Embryonic facial prominence (tissue), 1 donor: Measurements from ENCODE around the gene BMP10.
A peak's percentile ranks its signal among the peaks of the same experiment; 100 is the strongest.

Source experiments
- DNase-seq: peaks from one replicate; pipeline ENCODE4 v3.0.0-alpha.2; 2016; ENCODE audit errors: extremely low spot score

BMP10 gene

GRCh38 chr2:68853035-68853434, 18.2 kb downstream of the BMP10 start:
- no peak for DNase-seq

DNA sequence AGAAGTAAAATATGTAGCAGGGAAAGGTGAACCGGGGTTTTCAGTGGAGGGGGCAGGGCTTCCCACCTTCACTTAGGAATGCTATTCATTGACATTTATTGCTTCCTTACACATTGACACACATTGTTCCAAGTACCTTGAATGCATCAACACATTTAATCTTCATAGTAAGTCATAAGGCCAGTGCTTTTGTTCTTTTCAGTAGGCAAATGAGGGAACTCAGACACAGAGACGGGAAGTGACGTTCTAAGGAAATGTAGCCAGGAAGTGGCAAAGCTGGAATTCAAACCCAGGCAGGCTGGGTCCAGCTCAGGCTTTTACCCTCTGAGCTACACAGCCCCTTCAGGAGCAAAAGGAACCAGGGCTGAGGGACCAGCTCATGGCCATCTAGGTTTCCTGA, 20.7 kb downstream of the BMP10 start:
- no peak for DNase-seq

- DNase-seq = no peak
Observed at GRCh38 chr2:68849579-68850030, 21.6 kb downstream of the BMP10 start.

GRCh38 chr2:68847751-68848150, 23.4 kb downstream of the BMP10 start:
- DNase-seq = no peak

- no peak for DNase-seq
Observed at GRCh38 chr2:68846091-68846490, 25.1 kb downstream of the BMP10 start.

DNA sequence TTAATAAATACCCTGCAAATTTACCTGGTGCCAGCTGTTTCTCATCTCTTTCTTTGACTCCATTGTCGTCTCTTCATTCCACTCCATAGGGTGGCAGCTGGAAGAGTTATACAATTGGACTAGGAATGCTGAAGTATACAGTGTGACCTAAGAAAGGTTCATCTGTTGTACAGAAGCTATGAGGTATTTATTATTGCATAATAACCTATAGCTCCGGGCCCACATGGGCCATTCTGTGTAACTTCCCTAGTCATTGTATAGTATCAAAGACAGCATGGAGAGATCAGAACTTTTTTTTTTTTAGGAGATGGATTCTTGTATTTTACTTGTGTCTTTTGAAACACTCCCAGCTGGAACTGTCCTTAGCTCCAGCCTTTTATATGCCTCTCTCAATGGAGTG, 26.2 kb downstream of the BMP10 start:
- DNase-seq = no peak

GRCh38 chr2:68839260-68839833, 31.9 kb downstream of the BMP10 start:
- no peak for DNase-seq

- no peak for DNase-seq
Observed at GRCh38 chr2:68838641-68839040, 32.6 kb downstream of the BMP10 start.

- no peak for DNase-seq
Observed at GRCh38 chr2:68837861-68838341, 33.3 kb downstream of the BMP10 start.

DNA sequence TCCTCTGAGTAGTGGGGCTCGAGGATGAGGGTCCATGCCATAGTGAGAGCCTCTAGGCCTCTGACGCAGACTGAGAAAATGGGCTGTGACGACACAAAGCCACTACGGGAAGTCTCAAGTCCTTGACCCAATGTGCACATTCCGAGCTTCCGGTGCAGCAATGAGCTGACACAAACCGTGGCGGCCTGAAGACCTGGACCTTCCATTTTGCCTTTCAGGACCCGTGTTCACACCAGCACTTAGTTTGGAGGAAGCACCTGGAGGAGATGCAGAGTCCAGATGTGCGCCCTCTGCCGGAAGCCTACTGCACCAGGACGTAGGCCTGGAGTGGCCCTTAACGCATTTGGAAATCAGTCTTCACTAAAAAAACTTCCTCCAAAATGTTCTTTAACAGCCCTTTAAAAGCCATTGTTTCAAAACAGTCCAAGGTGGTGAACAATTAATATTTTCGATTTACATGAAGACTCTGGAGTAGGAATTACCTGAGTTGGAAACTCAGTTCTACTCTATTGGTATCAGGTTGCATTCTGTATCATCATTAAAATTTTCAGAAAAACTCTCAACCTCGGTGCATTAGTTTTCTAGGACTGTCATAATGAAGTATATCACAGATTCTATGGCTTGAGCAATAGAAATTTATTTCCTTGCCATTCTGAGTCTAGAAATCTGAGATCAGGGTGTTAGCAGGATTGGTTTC, 33.9 kb downstream of the BMP10 start:
- DNase-seq = no peak

- no peak for DNase-seq
Observed at GRCh38 chr2:68835621-68836020, 35.6 kb downstream of the BMP10 start.

DNA sequence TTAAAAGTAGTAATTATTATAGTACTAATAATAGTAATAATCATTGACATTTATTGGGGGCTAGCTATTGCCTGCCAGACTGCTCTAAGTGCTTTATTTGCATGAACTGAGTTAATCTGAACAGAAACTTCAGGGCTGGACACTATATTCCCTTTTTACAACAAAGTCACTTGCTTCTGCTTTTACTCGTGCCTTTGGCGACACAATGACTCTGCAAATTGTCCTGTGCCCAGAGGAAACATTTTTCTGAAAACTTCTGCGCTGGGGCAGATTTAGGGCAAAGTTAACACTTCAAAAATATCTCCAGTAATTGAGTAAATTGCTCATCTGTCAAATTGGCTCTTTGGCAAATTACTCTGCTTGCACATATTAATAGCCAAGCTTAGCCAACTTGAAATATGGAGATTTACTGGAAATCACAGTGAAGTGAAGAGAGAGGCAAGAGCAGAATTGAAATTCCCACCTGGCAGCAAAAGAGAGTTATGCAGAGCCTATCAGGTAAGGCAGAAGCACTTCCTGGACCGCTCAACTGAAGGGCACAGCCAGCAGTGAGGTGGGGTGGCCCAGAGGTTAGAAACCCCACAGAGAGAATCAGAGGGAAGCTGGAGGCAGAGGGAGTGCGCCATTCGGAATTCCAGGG, 36.3 kb downstream of the BMP10 start:
- DNase-seq = no peak

- no peak for DNase-seq
Observed at GRCh38 chr2:68833162-68833561, 38.0 kb downstream of the BMP10 start.

DNA sequence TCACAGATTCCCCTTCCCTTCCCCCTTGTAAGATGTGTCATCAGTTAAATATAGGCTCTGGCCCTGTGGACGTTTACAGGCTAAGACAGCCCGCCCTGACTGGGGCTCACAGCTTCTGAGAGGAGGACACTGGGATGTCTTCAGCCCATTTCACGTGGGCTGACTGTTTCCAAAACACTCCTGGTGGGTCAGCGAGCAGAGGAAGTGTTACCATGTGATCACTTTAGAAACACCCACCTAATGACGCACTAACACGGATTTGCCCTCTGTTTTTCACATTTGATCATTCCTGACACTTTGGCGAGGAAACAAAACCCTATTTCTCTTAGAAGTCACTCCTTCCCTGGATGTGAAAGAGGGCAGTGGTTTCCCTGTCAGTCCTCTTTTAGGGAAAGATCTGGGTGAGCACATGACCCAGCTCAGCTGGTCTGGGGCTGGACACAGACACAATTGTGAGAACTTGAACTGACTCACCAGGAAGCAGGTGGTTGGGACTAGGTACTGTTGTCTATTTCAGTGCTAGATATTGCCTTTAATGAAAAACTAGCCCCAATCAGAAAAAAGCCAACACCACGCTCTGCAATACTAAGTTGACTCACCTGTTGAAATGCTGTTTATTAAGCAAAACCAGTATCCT, 38.8 kb downstream of the BMP10 start:
- DNase-seq = no peak

DNA sequence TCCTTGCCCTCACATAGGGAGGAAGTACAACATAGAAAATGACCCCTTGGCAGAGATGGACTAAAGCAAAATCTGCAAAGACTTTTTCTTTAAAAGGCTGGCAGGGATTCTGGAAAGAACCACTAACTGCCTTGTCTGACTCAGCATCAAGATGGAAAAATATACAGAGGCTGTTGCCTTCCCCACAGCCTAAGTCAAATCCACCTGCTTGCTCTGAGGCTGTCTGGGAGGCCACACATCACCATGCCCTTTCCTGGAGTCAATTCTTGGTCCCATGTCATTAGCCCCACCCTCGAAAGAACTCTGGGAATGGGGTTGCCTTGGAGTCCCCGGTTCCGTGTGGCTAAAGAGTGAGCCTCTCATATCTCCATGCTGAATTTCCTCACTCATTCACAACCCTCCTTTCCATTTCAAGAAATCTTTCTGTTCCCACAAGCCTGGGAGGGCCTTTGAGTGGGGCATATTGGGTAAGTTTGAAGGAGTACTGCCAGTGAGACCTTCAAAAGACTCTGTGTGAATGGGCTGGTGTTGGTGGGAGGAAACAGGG, 39.4 kb downstream of the BMP10 start:
- no peak for DNase-seq

DNA sequence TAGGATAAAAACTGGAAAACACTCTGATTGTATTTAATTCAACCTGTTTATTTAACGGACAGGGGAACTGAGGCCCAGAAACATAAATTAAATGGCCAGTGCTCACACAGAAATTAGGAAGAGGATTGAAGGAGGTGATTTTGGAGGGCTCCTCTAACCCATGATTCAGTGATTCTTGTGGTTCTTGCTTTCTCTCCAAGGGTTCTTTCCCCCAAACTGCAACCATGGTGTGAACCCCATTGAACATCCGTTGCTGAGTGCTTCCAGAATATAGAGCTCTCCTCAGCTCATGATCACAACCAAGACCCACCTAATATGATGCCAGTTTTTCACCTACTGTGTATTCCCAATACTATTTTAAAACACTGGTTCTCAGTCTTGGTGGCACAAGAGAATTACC, 41.4 kb downstream of the BMP10 start:
- DNase-seq = no peak

- DNase-seq = peak; percentile 71
Observed at GRCh38 chr2:68828887-68829708, 42.1 kb downstream of the BMP10 start.

DNA sequence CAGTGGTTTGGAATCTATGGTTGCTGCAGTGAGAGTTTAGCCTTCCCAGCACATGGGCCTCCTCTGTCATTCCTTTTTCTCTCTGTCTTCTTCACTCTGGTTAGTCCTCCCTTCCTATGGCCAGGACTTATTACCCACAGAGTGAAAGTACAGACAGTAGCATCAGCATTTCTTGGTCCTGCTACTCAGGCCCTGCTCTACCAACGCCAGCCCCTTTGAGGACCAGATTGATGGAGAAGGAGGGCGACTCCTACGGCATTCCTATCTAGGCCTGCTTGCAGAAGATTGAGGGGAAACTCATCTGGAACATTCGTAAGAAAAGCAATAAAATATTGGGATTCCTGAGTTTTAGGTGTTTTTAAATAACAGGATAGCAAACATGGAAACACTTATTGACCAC, 43.5 kb downstream of the BMP10 start:
- DNase-seq = no peak

DNA sequence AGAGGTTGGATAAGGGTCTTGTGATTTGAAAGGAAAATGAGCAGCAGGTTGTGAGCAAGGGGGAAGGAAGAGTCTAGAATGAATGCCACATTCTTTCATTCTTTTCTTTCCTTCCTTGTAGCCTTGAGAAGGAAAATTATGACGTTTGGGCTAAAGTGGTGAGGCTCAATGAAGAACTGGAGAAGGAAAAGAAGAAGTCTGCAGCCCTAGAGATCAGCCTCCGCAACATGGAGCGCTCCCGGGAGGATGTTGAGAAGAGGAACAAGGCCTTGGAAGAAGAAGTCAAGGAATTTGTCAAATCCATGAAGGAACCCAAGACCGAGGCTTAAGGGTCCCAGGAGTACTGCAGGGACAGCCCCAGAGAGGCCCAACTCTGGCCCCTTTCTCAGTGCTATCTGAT, 45.3 kb downstream of the BMP10 start:
- DNase-seq = no peak

GRCh38 chr2:68824831-68825230, 46.4 kb downstream of the BMP10 start:
- DNase-seq = no peak

DNA sequence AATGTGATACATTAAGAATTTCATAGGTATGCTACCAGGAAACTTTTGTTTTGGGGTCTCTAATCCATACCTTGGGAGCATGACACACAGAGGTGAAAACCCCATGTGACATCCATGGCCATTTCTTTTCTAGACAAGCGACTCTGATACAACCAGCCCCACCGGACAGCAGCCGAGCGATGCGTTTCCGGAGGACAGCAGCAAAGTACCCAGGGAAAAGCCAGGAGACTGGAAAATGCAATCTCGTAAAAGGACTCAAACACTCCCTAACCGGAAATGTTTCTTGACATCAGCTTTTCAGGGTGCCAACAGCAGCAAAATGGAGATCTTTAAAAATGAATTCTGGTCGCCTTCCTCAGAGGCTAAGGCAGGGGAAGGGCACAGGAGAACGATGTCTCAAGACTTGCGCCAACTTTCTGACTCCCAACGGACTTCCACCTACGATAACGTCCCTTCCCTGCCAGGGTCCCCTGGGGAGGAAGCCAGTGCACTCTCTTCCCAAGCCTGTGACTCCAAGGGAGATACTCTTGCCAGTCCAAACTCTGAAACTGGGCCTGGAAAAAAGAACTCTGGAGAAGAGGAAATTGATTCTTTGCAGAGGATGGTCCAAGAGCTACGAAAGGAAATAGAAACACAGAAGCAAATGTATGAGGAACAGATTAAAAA, 48.9 kb downstream of the BMP10 start:
- DNase-seq = no peak
